ENCODE measurements around the gene FLII. TPM values are rescaled to one million over a fixed set of nuclear protein-coding genes. Genes with fewer than 3 reads are reported as not detected.
"Not testable (repeated sequence)": the region's sequence is repeated elsewhere in the genome, so short reads cannot be mapped to it uniquely, and the experiment has no call there.

Gene FLII
- 564 and 601 TPM in 2 replicates for total RNA-seq (2022)
- percentile 79 among the genes with signal in this experiment for Bru-seq, nascent RNA
- percentile 96 among the genes with signal in this experiment for BruChase-seq, experiment 1, labeled RNA remaining after a 6-hour chase
- percentile 90 among the genes with signal in this experiment for BruChase-seq, experiment 2, labeled RNA remaining after a 2-hour chase
- long read RNA-seq, full-length matches to known transcripts: 407 of 1,102 reads
- long read RNA-seq, partial matches to known transcripts: 75 of 1,102 reads
- long read RNA-seq, other reads (novel, unspliced or antisense): 620 of 1,102 reads

DNA sequence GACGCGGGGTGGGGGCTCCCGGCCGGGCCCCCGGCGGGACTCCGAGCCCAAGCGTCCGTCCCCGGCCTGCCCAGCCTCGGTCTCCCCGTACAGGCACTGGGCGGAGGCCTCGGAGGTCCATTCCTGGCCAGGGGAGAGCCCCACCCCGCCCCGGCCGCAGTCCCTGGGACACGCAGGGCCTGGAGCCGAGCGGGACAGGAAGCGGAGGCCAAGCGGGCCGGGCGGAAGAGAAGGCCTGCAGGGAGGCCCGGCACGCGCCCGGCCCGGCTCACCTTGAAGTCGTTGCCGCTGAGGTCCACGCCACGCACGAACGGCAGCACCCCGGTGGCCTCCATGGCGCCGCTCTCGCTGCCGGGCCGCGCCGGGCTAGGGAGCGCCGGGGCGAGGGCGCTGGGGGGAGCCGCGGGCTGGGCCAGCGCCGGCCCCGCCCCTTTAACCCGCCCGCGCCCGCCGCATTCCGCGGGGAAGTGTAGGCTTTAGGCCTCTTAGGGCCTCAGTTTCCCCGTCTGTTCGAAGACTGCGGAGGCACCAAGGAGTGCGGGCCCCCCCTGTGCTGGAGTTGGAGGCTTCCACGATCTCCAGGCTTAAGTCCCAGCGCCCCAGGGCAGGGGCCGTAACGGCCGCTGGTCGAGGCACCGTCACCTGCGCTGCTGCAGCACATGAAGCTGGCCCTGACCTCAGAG is at the start of gene FLII:
FLII (minus strand) TSS at position 383 of the 683 bp plus-strand sequence; CDS start at position 335, 48 bp downstream.
- intact Hi-C loops (cut with micrococcal nuclease): no loop called here
- H3K9me3 Mint-ChIP-seq (ENCODE audit: unreplicated experiment): no peaks in the 10 kb centered on the region
- H3K36me3 Mint-ChIP-seq (ENCODE audit: insufficient read depth, unreplicated experiment): peaks cover 46% of the 10 kb centered on the region
- ChIA-PET CTCF (no interaction called here), POLR2A (interaction anchor here (0.9 to 1.8 kb wide), 8 partner anchors 23 to 220 kb away, joined by 3 to 9 read pairs (median 4); partner anchors contain the start of genes ALKBH5, ATPAF2, GID4 and SMCR8)
- DNase-seq (ENCODE audit: unreplicated experiment): peak; percentile 59
- peak within 1 kb of the TSS; percentile 73 for H3K27ac Mint-ChIP-seq (ENCODE audit: low read depth, unreplicated experiment)
- BruUV-seq (replicated peaks): no TSS peak
- TF ChIP-seq, protein P1, sequence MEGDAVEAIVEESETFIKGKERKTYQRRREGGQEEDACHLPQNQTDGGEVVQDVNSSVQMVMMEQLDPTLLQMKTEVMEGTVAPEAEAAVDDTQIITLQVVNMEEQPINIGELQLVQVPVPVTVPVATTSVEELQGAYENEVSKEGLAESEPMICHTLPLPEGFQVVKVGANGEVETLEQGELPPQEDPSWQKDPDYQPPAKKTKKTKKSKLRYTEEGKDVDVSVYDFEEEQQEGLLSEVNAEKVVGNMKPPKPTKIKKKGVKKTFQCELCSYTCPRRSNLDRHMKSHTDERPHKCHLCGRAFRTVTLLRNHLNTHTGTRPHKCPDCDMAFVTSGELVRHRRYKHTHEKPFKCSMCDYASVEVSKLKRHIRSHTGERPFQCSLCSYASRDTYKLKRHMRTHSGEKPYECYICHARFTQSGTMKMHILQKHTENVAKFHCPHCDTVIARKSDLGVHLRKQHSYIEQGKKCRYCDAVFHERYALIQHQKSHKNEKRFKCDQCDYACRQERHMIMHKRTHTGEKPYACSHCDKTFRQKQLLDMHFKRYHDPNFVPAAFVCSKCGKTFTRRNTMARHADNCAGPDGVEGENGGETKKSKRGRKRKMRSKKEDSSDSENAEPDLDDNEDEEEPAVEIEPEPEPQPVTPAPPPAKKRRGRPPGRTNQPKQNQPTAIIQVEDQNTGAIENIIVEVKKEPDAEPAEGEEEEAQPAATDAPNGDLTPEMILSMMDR (IDR thresholded peaks at IDR 0.05; ENCODE audit: unreplicated experiment): no peak
- H3K4me3 Mint-ChIP-seq (ENCODE audit: unreplicated experiment): peak within 1 kb of the TSS; percentile 91
- H3K27me3 Mint-ChIP-seq (ENCODE audit: insufficient read depth, unreplicated experiment): no peaks in the 10 kb centered on the region
- H3K4me1 Mint-ChIP-seq (ENCODE audit: insufficient read depth, unreplicated experiment): peaks cover 11% of the 10 kb centered on the region

DNA sequence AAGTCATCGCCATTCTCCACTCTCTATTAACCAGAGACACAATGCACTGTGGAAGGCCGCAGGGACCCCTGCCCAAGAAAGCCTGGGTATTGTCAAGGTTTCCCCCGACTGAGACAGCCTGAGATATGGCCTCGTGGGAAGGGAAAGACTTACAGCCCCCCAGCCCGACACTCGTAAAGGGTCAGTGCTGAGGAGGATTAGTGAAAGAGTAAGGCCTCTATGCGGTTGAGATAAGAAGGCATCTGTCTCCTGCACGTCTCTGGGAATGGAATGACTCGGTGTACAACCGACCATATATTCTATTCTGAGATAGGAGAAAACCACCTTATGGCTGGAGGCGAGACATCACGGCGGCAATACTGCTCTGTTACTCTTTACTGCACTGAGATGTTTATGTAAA is 44.7 kb upstream of the FLII start:
- peaks cover 73% of the 10 kb centered on the region for H3K36me3 Mint-ChIP-seq (ENCODE audit: insufficient read depth, unreplicated experiment)
- POLR2A ChIA-PET; H3K9me3 Mint-ChIP-seq (ENCODE audit: unreplicated experiment); H3K27me3 Mint-ChIP-seq (ENCODE audit: insufficient read depth, unreplicated experiment); CTCF ChIA-PET; intact Hi-C loops (cut with micrococcal nuclease); DNase-seq (ENCODE audit: unreplicated experiment); BruUV-seq (replicated peaks); H3K4me3 Mint-ChIP-seq (ENCODE audit: unreplicated experiment); H3K4me1 Mint-ChIP-seq (ENCODE audit: insufficient read depth, unreplicated experiment); H3K27ac Mint-ChIP-seq (ENCODE audit: low read depth, unreplicated experiment): not testable (repeated sequence)

DNA sequence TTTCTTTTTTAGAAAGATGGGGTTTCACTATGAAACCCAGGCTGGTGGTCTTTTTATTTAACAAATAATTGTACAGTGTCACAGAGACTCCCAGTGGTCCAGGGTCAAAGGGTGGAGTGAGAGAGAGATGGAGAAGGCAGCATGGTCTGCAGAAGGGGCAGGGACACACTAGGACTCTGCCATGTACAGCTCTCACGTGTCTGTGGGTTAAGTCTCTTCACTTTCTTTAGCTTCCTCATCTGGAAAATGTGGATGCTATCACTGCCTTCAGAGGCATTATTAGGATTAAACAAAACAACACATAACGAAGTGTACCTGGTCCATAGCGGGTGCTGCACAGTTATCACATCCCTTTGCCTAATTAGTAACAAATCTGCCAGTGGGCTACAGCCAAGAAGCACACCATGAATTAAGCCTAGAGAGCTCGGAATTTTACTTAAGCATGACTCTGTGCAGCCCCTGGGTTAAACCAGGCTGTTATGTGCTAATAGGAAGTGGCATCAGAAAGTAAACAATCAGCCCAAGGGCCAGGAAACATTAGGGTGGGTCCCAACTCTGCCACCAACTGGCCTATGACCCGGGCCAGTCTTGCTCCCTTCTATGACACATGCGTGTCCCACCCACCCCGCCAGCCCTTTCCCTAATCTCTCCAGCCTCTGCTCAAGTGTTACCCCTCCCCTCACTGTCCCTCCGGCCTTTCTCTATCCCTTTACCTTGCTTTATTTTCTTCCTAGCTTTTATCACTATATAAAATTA is 42.4 kb upstream of the FLII start:
- no peak for DNase-seq (ENCODE audit: unreplicated experiment)
- Mint-ChIP-seq H3K9me3 (ENCODE audit: unreplicated experiment) (no peaks in the 10 kb centered on the region), H3K27ac (ENCODE audit: low read depth, unreplicated experiment) (no peak overlapping the region), H3K4me3 (ENCODE audit: unreplicated experiment) (no peak overlapping the region), H3K27me3 (ENCODE audit: insufficient read depth, unreplicated experiment) (no peaks in the 10 kb centered on the region), H3K4me1 (ENCODE audit: insufficient read depth, unreplicated experiment) (no peaks in the 10 kb centered on the region), H3K36me3 (ENCODE audit: insufficient read depth, unreplicated experiment) (peaks cover 53% of the 10 kb centered on the region)
- TF ChIP-seq, protein P1 (IDR thresholded peaks at IDR 0.05; ENCODE audit: unreplicated experiment): no peak
- BruUV-seq (replicated peaks): no TSS peak
- POLR2A ChIA-PET: no interaction called here
- intact Hi-C loops (cut with micrococcal nuclease): no loop called here
- CTCF ChIA-PET: interaction anchor here (0.6 to 0.9 kb wide), 2 partner anchors 15 to 20 kb away, joined by 4 to 9 read pairs; no protein-coding TSS in a partner anchor

DNA sequence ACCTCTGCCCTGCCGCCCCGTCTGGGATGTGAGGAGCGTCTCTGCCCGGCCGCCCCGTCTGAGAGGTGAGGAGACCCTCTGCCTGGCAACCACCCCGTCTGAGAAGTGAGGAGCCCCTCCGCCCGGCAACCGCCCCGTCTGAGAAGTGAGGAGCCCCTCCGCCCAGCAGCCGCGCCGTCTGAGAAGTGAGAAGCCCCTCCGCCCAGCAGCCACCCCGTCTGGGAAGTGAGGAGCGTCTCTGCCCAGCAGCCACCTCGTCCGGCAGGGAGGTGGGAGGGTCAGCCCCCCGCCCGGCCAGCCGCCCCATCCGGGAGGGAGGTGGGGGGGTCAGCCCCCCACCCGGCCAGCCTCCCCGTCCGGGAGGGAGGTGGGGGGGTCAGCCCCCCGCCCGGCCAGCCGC is 39.5 kb upstream of the FLII start:
- not testable (repeated sequence) for H3K27me3 Mint-ChIP-seq (ENCODE audit: insufficient read depth, unreplicated experiment); H3K4me3 Mint-ChIP-seq (ENCODE audit: unreplicated experiment)

More for the DNA sequence above, 39.5 kb upstream of the FLII start:
- H3K9me3 Mint-ChIP-seq (ENCODE audit: unreplicated experiment); intact Hi-C loops (cut with micrococcal nuclease); DNase-seq (ENCODE audit: unreplicated experiment); POLR2A ChIA-PET; CTCF ChIA-PET; BruUV-seq (replicated peaks); H3K4me1 Mint-ChIP-seq (ENCODE audit: insufficient read depth, unreplicated experiment); H3K27ac Mint-ChIP-seq (ENCODE audit: low read depth, unreplicated experiment): not testable (repeated sequence)
- H3K36me3 Mint-ChIP-seq (ENCODE audit: insufficient read depth, unreplicated experiment): peaks cover 57% of the 10 kb centered on the region
